ENCODE data around the gene TAS1R1. TPM values are rescaled to one million over a fixed set of nuclear protein-coding genes. Genes with fewer than 3 reads are reported as not detected.
"Not testable (repeated sequence)": the region's sequence is repeated elsewhere in the genome, so short reads cannot be mapped to it uniquely, and the experiment has no call there.

TAS1R1 gene
- total RNA-seq, 1 donor from 2014 or later, result not detected

GRCh38 chr1:6557597-6557996 is 2.5 kb downstream of the TAS1R1 start:
- H3K27ac Mint-ChIP-seq, result no peak overlapping the region
- H3K9me3 Mint-ChIP-seq (ENCODE audit: low read depth), result peaks cover 3% of the 10 kb centered on the region
- H3K4me3 Mint-ChIP-seq (ENCODE audit: low read depth), result no peak overlapping the region
- H3K27me3 Mint-ChIP-seq, result no peaks in the 10 kb centered on the region
- DNase-seq (ENCODE audit: low spot score, unreplicated experiment), result no peak
- TF ChIP-seq CTCF (IDR thresholded peaks at IDR 0.05; ENCODE audit: unreplicated experiment), result no peak
- peaks cover 9% of the 10 kb centered on the region for H3K4me1 Mint-ChIP-seq (ENCODE audit: low read depth)
- H3K36me3 Mint-ChIP-seq (ENCODE audit: insufficient read depth), result no peaks in the 10 kb centered on the region

GRCh38 chr1:6559161-6559560 is 4.1 kb downstream of the TAS1R1 start:
- H3K27me3 Mint-ChIP-seq; H3K4me1 Mint-ChIP-seq (ENCODE audit: low read depth); H3K36me3 Mint-ChIP-seq (ENCODE audit: insufficient read depth); H3K9me3 Mint-ChIP-seq (ENCODE audit: low read depth); H3K4me3 Mint-ChIP-seq (ENCODE audit: low read depth); DNase-seq (ENCODE audit: low spot score, unreplicated experiment); H3K27ac Mint-ChIP-seq: not testable (repeated sequence)

- H3K27ac Mint-ChIP-seq, result no peak overlapping the region
Observed at GRCh38 chr1:6560267-6560666, 5.2 kb downstream of the TAS1R1 start.

GRCh38 chr1:6569033-6569432 is 13.9 kb downstream of the TAS1R1 start:
- Mint-ChIP-seq H3K27me3 (peaks cover 34% of the 10 kb centered on the region), H3K36me3 (ENCODE audit: insufficient read depth) (no peaks in the 10 kb centered on the region), H3K27ac (no peak overlapping the region), H3K4me3 (ENCODE audit: low read depth) (no peak overlapping the region), H3K9me3 (ENCODE audit: low read depth) (no peaks in the 10 kb centered on the region), H3K4me1 (ENCODE audit: low read depth) (no peaks in the 10 kb centered on the region)
- TF ChIP-seq CTCF (IDR thresholded peaks at IDR 0.05; ENCODE audit: unreplicated experiment), result no peak
- no peak for DNase-seq (ENCODE audit: low spot score, unreplicated experiment)

More at GRCh38 chr1:6560267-6560666, 5.2 kb downstream of the TAS1R1 start:
- DNase-seq (ENCODE audit: low spot score, unreplicated experiment), result no peak
- no peak overlapping the region for H3K4me3 Mint-ChIP-seq (ENCODE audit: low read depth)
- TF ChIP-seq CTCF (IDR thresholded peaks at IDR 0.05; ENCODE audit: unreplicated experiment), result no peak
- H3K9me3 Mint-ChIP-seq (ENCODE audit: low read depth), result peaks cover 3% of the 10 kb centered on the region
- H3K27me3 Mint-ChIP-seq, result no peaks in the 10 kb centered on the region
- no peaks in the 10 kb centered on the region for H3K4me1 Mint-ChIP-seq (ENCODE audit: low read depth)
- H3K36me3 Mint-ChIP-seq (ENCODE audit: insufficient read depth), result no peaks in the 10 kb centered on the region

- Mint-ChIP-seq H3K9me3 (ENCODE audit: low read depth) (no peaks in the 10 kb centered on the region), H3K27me3 (peaks cover 34% of the 10 kb centered on the region), H3K4me1 (ENCODE audit: low read depth) (no peaks in the 10 kb centered on the region), H3K27ac (no peak overlapping the region), H3K36me3 (ENCODE audit: insufficient read depth) (no peaks in the 10 kb centered on the region), H3K4me3 (ENCODE audit: low read depth) (no peak overlapping the region)
- no peak for DNase-seq (ENCODE audit: low spot score, unreplicated experiment)
- TF ChIP-seq CTCF (IDR thresholded peaks at IDR 0.05; ENCODE audit: unreplicated experiment), result no peak
Observed at GRCh38 chr1:6570100-6570499, 15.0 kb downstream of the TAS1R1 start.

- no peaks in the 10 kb centered on the region for H3K4me1 Mint-ChIP-seq (ENCODE audit: low read depth)
- DNase-seq (ENCODE audit: low spot score, unreplicated experiment), result no peak
- no peaks in the 10 kb centered on the region for H3K9me3 Mint-ChIP-seq (ENCODE audit: low read depth)
- peaks cover 34% of the 10 kb centered on the region for H3K27me3 Mint-ChIP-seq
- no peaks in the 10 kb centered on the region for H3K36me3 Mint-ChIP-seq (ENCODE audit: insufficient read depth)
- no peak overlapping the region for H3K27ac Mint-ChIP-seq
- TF ChIP-seq CTCF (IDR thresholded peaks at IDR 0.05; ENCODE audit: unreplicated experiment), result no peak
- H3K4me3 Mint-ChIP-seq (ENCODE audit: low read depth), result no peak overlapping the region
Observed at GRCh38 chr1:6570987-6571386, 15.9 kb downstream of the TAS1R1 start.
